Neural cell (in vitro differentiated cells): ENCODE results near the gene CRHR1.

Experiments used
- EZH2 ChIP-seq: fragments of 200-600, 300-800 bp; shearing (Covaris generic), sonication (generic); IDR thresholded peaks from 2 replicates; pipeline ENCODE4 v1.6.1; 2014; ENCODE audit warnings: antibody characterized with exemption, low read length, borderline replicate concordance, mild to moderate bottlenecking; ENCODE audit not compliant: insufficient read depth, poor library complexity, severe bottlenecking
- RAD21 ChIP-seq: fragments of 450-650 bp; conservative IDR thresholded peaks from 2 replicates; pipeline ENCODE4 v1.6.1; 2014; ENCODE audit warnings: antibody characterized with exemption, mild to moderate bottlenecking, moderate library complexity

GRCh38 chr17:45824901-45825492 lies 40.9 kb downstream of the CRHR1 start:
- TF ChIP-seq RAD21 (no peak), EZH2 (no peak)
